Tibial nerve (tissue), 4 donors: Measurements from ENCODE around the gene GBF1.

Source experiments
- CTCF ChIP-seq, 5 experiments: fragments of 200-600 bp in 3 of 5; fragments of 450-650 bp in 2 of 5; sonication (generic) in 3 of 5; IDR thresholded peaks; one replicate each; pipeline ENCODE4 v1.5.1; 2016 to 2019; ENCODE audit warnings: antibody characterized with exemption in 5 of 5, mild to moderate bottlenecking in 3 of 5, moderate library complexity in 2 of 5
- EP300 ChIP-seq, 2 donors: sonication (generic); formaldehyde crosslinking; IDR thresholded peaks; one replicate each; pipeline ENCODE4 v1.6.1; 2017; ENCODE audit warnings: antibody characterized with exemption in 2 of 2, mild to moderate bottlenecking in 1 of 2
- POLR2A ChIP-seq, 2 donors: fragments of 450-650 bp; IDR thresholded peaks; one replicate each; pipeline ENCODE4 v1.6.1; 2017; ENCODE audit warnings: antibody characterized with exemption in 2 of 2, mild to moderate bottlenecking in 2 of 2, moderate library complexity in 2 of 2

- TF ChIP-seq CTCF (IDR thresholded peaks at IDR 0.05) (no peak), POLR2A (IDR thresholded peaks at IDR 0.05) (no peak), EP300 (IDR thresholded peaks at IDR 0.05) (no peak)
Observed at GRCh38 chr10:102332772-102333171, 87.4 kb downstream of the GBF1 start.
